ENCODE measurements around the gene UFD1.

The UFD1 gene

GRCh38 chr22:19412478-19412877 lies 66.5 kb downstream of the UFD1 start:
- no peak for TF ChIP-seq POLR2A (IDR thresholded peaks at IDR 0.05; ENCODE audit: low read depth, low read length)
- DNase-seq (ENCODE audit: insufficient read length, low spot score) (no peak), FAIRE-seq (no peak)

- DNase-seq (ENCODE audit: insufficient read length, low spot score) (no peak), FAIRE-seq (no peak)
- no peak for TF ChIP-seq POLR2A (IDR thresholded peaks at IDR 0.05; ENCODE audit: low read depth, low read length)
These were observed 67.3 kb downstream of the UFD1 start for GRCh38 chr22:19411690-19412045.

GRCh38 chr22:19410941-19411689 lies 67.9 kb downstream of the UFD1 start:
- FAIRE-seq, result no peak
- TF ChIP-seq POLR2A (IDR thresholded peaks at IDR 0.05; ENCODE audit: low read depth, low read length), result no peak
- no peak for DNase-seq (ENCODE audit: insufficient read length, low spot score)

GRCh38 chr22:19407649-19408606 lies 71.1 kb downstream of the UFD1 start:
- no peak for TF ChIP-seq POLR2A (IDR thresholded peaks at IDR 0.05; ENCODE audit: low read depth, low read length)
- FAIRE-seq (no peak), DNase-seq (ENCODE audit: insufficient read length, low spot score) (no peak)

- TF ChIP-seq POLR2A (IDR thresholded peaks at IDR 0.05; ENCODE audit: low read depth, low read length), result no peak
- FAIRE-seq (no peak), DNase-seq (ENCODE audit: insufficient read length, low spot score) (no peak)
These were observed 72.1 kb downstream of the UFD1 start for GRCh38 chr22:19406846-19407245.

- FAIRE-seq (no peak), DNase-seq (ENCODE audit: insufficient read length, low spot score) (no peak)
- no peak for TF ChIP-seq POLR2A (IDR thresholded peaks at IDR 0.05; ENCODE audit: low read depth, low read length)
These were observed 72.6 kb downstream of the UFD1 start for GRCh38 chr22:19406281-19406811.

GRCh38 chr22:19405652-19406051 lies 73.3 kb downstream of the UFD1 start:
- DNase-seq (ENCODE audit: insufficient read length, low spot score), result no peak
- no peak for TF ChIP-seq POLR2A (IDR thresholded peaks at IDR 0.05; ENCODE audit: low read depth, low read length)
- FAIRE-seq, result no peak

GRCh38 chr22:19405133-19405532 lies 73.9 kb downstream of the UFD1 start:
- DNase-seq (ENCODE audit: insufficient read length, low spot score) (no peak), FAIRE-seq (no peak)
- no peak for TF ChIP-seq POLR2A (IDR thresholded peaks at IDR 0.05; ENCODE audit: low read depth, low read length)

GRCh38 chr22:19404676-19405075 lies 74.3 kb downstream of the UFD1 start:
- FAIRE-seq (no peak), DNase-seq (ENCODE audit: insufficient read length, low spot score) (no peak)
- no peak for TF ChIP-seq POLR2A (IDR thresholded peaks at IDR 0.05; ENCODE audit: low read depth, low read length)

GRCh38 chr22:19402642-19403191 lies 76.3 kb downstream of the UFD1 start:
- no peak for DNase-seq (ENCODE audit: insufficient read length, low spot score)
- no peak for TF ChIP-seq POLR2A (IDR thresholded peaks at IDR 0.05; ENCODE audit: low read depth, low read length)
- no peak for FAIRE-seq

- DNase-seq (ENCODE audit: insufficient read length, low spot score) (no peak), FAIRE-seq (no peak)
- TF ChIP-seq POLR2A (IDR thresholded peaks at IDR 0.05; ENCODE audit: low read depth, low read length), result no peak
These were observed 77.5 kb downstream of the UFD1 start for GRCh38 chr22:19401483-19401882.

- FAIRE-seq (no peak), DNase-seq (ENCODE audit: insufficient read length, low spot score) (no peak)
- TF ChIP-seq POLR2A (IDR thresholded peaks at IDR 0.05; ENCODE audit: low read depth, low read length), result no peak
These were observed 78.1 kb downstream of the UFD1 start for GRCh38 chr22:19400881-19401280.

Measured in H54 (cell line).